Measurements from ENCODE around the gene RPL36. TPM values are rescaled to one million over a fixed set of nuclear protein-coding genes. Genes with fewer than 3 reads are reported as not detected.

RPL36 gene
- total RNA-seq, 4 donors from 2014 or later: 663 to 804 (median 703) TPM

- TF ChIP-seq, protein P1, sequence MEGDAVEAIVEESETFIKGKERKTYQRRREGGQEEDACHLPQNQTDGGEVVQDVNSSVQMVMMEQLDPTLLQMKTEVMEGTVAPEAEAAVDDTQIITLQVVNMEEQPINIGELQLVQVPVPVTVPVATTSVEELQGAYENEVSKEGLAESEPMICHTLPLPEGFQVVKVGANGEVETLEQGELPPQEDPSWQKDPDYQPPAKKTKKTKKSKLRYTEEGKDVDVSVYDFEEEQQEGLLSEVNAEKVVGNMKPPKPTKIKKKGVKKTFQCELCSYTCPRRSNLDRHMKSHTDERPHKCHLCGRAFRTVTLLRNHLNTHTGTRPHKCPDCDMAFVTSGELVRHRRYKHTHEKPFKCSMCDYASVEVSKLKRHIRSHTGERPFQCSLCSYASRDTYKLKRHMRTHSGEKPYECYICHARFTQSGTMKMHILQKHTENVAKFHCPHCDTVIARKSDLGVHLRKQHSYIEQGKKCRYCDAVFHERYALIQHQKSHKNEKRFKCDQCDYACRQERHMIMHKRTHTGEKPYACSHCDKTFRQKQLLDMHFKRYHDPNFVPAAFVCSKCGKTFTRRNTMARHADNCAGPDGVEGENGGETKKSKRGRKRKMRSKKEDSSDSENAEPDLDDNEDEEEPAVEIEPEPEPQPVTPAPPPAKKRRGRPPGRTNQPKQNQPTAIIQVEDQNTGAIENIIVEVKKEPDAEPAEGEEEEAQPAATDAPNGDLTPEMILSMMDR (IDR thresholded peaks at IDR 0.05): no peak
- no peak for DNase-seq (ENCODE audit: low spot score)
- ATAC-seq (ENCODE audit: low FRiP score): no peak
Measured at GRCh38 chr19:5648464-5648863, 41.6 kb upstream of the RPL36 start.

GRCh38 chr19:5651361-5651760 is 38.7 kb upstream of the RPL36 start:
- TF ChIP-seq, protein P1 (IDR thresholded peaks at IDR 0.05): no peak
- DNase-seq (ENCODE audit: low spot score) (no peak), ATAC-seq (ENCODE audit: low FRiP score) (no peak)

DNA sequence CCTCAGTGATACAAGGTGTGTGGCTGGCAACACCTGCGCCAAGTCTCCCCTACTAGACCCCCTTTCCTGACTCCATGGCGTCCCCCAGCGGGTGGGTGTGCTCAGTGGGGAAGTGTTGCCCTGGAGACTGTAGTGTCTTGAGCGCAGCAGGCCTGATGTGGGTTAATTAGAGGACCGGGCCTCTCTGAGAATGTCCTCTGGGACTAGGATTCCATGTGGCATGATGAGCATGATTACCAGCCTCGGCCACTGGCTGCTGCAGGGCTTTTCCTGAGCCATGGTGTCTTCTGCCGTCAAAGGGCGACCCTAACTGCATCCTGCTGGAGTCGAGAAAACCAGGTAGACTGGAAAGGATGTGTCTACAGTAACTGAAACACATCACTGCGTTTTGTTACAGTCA is 37.8 kb upstream of the RPL36 start:
- TF ChIP-seq, protein P1 (IDR thresholded peaks at IDR 0.05): no peak
- ATAC-seq (ENCODE audit: low FRiP score) (no peak), DNase-seq (ENCODE audit: low spot score) (no peak)

DNA sequence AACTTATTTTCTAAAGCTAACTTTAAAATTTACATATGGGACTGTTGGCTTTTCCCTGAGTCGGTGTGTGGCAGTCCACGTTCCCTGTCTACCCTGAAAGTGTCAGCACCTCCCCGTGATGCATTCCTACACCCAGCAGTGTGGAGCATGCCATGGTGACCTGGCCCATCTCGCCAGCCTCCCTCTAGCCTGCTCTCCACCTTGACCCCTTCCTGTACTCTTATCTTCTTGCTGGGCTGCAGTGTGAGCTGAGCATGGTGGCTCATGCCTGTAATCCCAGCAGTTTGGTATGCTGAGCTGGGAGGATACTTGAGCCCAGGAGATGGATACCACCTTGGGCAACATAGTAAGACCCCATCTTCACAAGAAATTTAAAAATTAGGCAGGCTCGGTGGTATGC is 35.2 kb upstream of the RPL36 start:
- DNase-seq (ENCODE audit: low spot score) (no peak), ATAC-seq (ENCODE audit: low FRiP score) (no peak)
- TF ChIP-seq, protein P1 (IDR thresholded peaks at IDR 0.05): no peak

DNA sequence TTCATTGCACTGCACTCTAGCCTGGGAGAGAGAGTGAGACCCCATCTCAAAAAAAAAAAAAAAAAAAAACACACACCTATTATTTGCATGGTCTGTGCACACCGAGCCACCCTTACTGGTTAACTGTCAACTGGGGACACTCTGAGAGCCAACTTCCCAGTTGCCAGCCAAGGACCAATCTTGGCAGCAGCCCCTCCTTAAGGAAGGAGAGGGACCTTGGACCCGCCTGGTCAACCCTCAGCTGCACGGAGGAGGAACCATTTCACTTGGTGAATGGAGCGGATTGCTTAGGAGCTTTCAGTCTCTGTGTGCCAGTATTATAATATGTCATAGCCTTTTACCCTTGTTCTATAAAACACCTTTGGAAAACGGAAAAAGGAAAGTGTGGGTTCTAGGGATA is 34.7 kb upstream of the RPL36 start:
- TF ChIP-seq, protein P1 (IDR thresholded peaks at IDR 0.05): no peak
- DNase-seq (ENCODE audit: low spot score): no peak
- ATAC-seq (ENCODE audit: low FRiP score): no peak

DNA sequence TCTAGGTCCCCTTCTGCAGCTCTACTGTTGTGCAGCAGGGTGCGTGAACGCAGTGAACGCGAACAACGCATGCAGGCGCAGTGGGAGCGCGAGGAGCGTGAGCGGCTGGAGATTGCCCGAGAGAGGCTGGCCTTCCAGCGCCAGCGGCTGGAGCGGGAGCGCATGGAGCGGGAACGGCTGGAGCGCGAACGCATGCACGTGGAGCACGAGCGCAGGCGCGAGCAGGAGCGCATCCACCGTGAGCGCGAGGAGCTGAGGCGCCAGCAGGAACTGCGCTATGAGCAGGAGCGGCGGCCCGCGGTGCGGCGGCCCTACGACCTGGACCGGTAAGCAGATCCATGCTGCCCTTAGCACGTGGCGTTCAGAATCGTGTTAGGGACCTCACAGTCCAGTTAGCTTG is 28.6 kb upstream of the RPL36 start:
- TF ChIP-seq, protein P1 (IDR thresholded peaks at IDR 0.05): no peak
- ATAC-seq (ENCODE audit: low FRiP score) (no peak), DNase-seq (ENCODE audit: low spot score) (no peak)

- ATAC-seq (ENCODE audit: low FRiP score) (no peak), DNase-seq (ENCODE audit: low spot score) (no peak)
- TF ChIP-seq, protein P1 (IDR thresholded peaks at IDR 0.05): no peak
Measured at GRCh38 chr19:5663904-5664303, 26.2 kb upstream of the RPL36 start.

Measured in omental fat pad (tissue), 4 donors.